Mesendoderm (in vitro differentiated cells): ENCODE measurements around the gene ATRN.

Source experiments
- DNase-seq: peaks from one replicate; pipeline ENCODE4 v3.0.0; 2013
- H2AK5ac ChIP-seq: 2 replicates; pipeline ENCODE4 v1.6.1; 2013; ENCODE audit warnings: low read length, inconsistent platforms
- H2BK120ac ChIP-seq: 2 replicates; pipeline ENCODE4 v1.6.1; 2013; ENCODE audit warnings: low read depth, mild to moderate bottlenecking, low read length, moderate library complexity, mixed read lengths
- H2BK15ac ChIP-seq: replicated peaks from 2 replicates; pipeline ENCODE4 v1.6.1; 2013; ENCODE audit warnings: low read depth, mild to moderate bottlenecking, moderate library complexity
- H2BK5ac ChIP-seq: 2 replicates; pipeline ENCODE4 v1.6.1; 2013; ENCODE audit warnings: low read length, inconsistent platforms
- H3K18ac ChIP-seq: 2 replicates; pipeline ENCODE4 v1.6.1; 2013; ENCODE audit warnings: mild to moderate bottlenecking, low read length, mixed read lengths
- H3K23ac ChIP-seq: one replicate; pipeline ENCODE4 v1.6.1; 2013; ENCODE audit warnings: low read length
- H3K27ac ChIP-seq: 2 replicates; pipeline ENCODE4 v1.5.1; 2013; ENCODE audit warnings: low read depth, mild to moderate bottlenecking, inconsistent platforms, low read length, moderate library complexity
- H3K27me3 ChIP-seq: 2 replicates; pipeline ENCODE4 v1.6.1; 2013; ENCODE audit warnings: low read length, control low read depth, mild to moderate bottlenecking, inconsistent platforms; ENCODE audit not compliant: insufficient read depth, poor library complexity
- H3K36me3 ChIP-seq: 2 replicates; pipeline ENCODE4 v1.6.1; 2013; ENCODE audit warnings: low read length, inconsistent platforms; ENCODE audit not compliant: control insufficient read depth, insufficient read depth
- H3K4ac ChIP-seq: one replicate; pipeline ENCODE4 v1.6.1; 2013; ENCODE audit warnings: low read depth, mild to moderate bottlenecking, low read length, moderate library complexity
- H3K4me1 ChIP-seq: 2 replicates; pipeline ENCODE4 v1.6.1; 2013; ENCODE audit warnings: low read depth, low read length, inconsistent platforms; ENCODE audit not compliant: control insufficient read depth
- H3K4me2 ChIP-seq: 2 replicates; pipeline ENCODE4 v1.6.1; 2013; ENCODE audit warnings: low read length
- H3K4me3 ChIP-seq: 2 replicates; pipeline ENCODE4 v1.5.1; 2013; ENCODE audit warnings: mild to moderate bottlenecking, low read length
- H3K56ac ChIP-seq: one replicate; pipeline ENCODE4 v1.6.1; 2013; ENCODE audit warnings: low read length
- H3K79me1 ChIP-seq: 2 replicates; pipeline ENCODE4 v1.6.1; 2013; ENCODE audit warnings: low read length, inconsistent platforms
- H3K79me2 ChIP-seq: 2 replicates; pipeline ENCODE4 v1.6.1; 2013; ENCODE audit warnings: mild to moderate bottlenecking, low read length; ENCODE audit not compliant: control insufficient read depth, insufficient read depth
- H3K9ac ChIP-seq: 2 replicates; pipeline ENCODE4 v1.6.1; 2013; ENCODE audit warnings: low read length, inconsistent platforms
- H4K5ac ChIP-seq: one replicate; pipeline ENCODE4 v1.6.1; 2013; ENCODE audit warnings: low read length
- H4K8ac ChIP-seq: one replicate; pipeline ENCODE4 v1.6.1; 2013; ENCODE audit warnings: low read depth, mild to moderate bottlenecking, control low read depth, low read length, moderate library complexity
- WGBS: extraction: QIAGEN DNeasy Blood & Tissue Kit; methylation state at CpG from one replicate; pipeline ENCODE4 v1.1.7; 2013; ENCODE audit warnings: low lambda C conversion rate, missing lambda C conversion rate; ENCODE audit not compliant: insufficient coverage; ENCODE audit errors: extremely low coverage; 5-methylcytosine and 5-hydroxymethylcytosine counted together

ATRN gene

GRCh38 chr20:3661060-3661813 lies 190.4 kb downstream of the ATRN start:
- no peak overlapping the region for H3K9ac ChIP-seq
- no peak overlapping the region for H2BK15ac ChIP-seq
- H4K5ac ChIP-seq, result no peak overlapping the region
- DNase-seq, result no peak
- H2AK5ac ChIP-seq, result no peak overlapping the region
- H3K36me3 ChIP-seq, result no peaks in the 10 kb centered on the region
- WGBS, result no CpG with 5 or more reads among the region's 60 CpGs
- H3K4me3 ChIP-seq, result no peak overlapping the region
- H3K79me2 ChIP-seq, result no peaks in the 10 kb centered on the region
- H2BK5ac ChIP-seq, result no peak overlapping the region
- no peak overlapping the region for H3K27ac ChIP-seq
- no peaks in the 10 kb centered on the region for H3K79me1 ChIP-seq
- H3K4me1 ChIP-seq, result no peaks in the 10 kb centered on the region
- H3K4me2 ChIP-seq, result no peak overlapping the region
- H3K18ac ChIP-seq, result no peak overlapping the region
- no peak overlapping the region for H3K23ac ChIP-seq
- H3K27me3 ChIP-seq, result no peaks in the 10 kb centered on the region
- no peak overlapping the region for H3K56ac ChIP-seq
- no peak overlapping the region for H4K8ac ChIP-seq
- no peak overlapping the region for H2BK120ac ChIP-seq
- H3K4ac ChIP-seq, result no peak overlapping the region

GRCh38 chr20:3661814-3662665 lies 191.2 kb downstream of the ATRN start:
- no peak overlapping the region for H3K9ac ChIP-seq
- H3K4me2 ChIP-seq, result no peak overlapping the region
- no peak for DNase-seq
- H3K27me3 ChIP-seq, result no peaks in the 10 kb centered on the region
- H2BK5ac ChIP-seq, result no peak overlapping the region
- no peak overlapping the region for H4K5ac ChIP-seq
- no peak overlapping the region for H3K18ac ChIP-seq
- WGBS, result no CpG with 5 or more reads among the region's 12 CpGs
- no peak overlapping the region for H3K4ac ChIP-seq
- H3K4me3 ChIP-seq, result no peak overlapping the region
- H3K56ac ChIP-seq, result no peak overlapping the region
- H2AK5ac ChIP-seq, result no peak overlapping the region
- H4K8ac ChIP-seq, result no peak overlapping the region
- H2BK120ac ChIP-seq, result no peak overlapping the region
- no peaks in the 10 kb centered on the region for H3K79me2 ChIP-seq
- no peak overlapping the region for H3K27ac ChIP-seq
- no peak overlapping the region for H3K23ac ChIP-seq
- H3K36me3 ChIP-seq, result no peaks in the 10 kb centered on the region
- H3K79me1 ChIP-seq, result no peaks in the 10 kb centered on the region
- H3K4me1 ChIP-seq, result no peaks in the 10 kb centered on the region
- no peak overlapping the region for H2BK15ac ChIP-seq

- DNase-seq, result peak; percentile 28
- H3K23ac ChIP-seq, result peak within 1 kb of the TSS; percentile 45
- H3K27me3 ChIP-seq, result no peaks in the 10 kb centered on the region
- H3K4ac ChIP-seq, result no peak within 1 kb of the TSS
- H2BK5ac ChIP-seq, result no peak within 1 kb of the TSS
- H3K9ac ChIP-seq, result no peak within 1 kb of the TSS
- WGBS, result no CpG with 5 or more reads among the region's 19 CpGs
- no peak within 1 kb of the TSS for H2AK5ac ChIP-seq
- no peak within 1 kb of the TSS for H3K18ac ChIP-seq
- H3K36me3 ChIP-seq, result no peaks in the 10 kb centered on the region
- no peaks in the 10 kb centered on the region for H3K79me2 ChIP-seq
- H3K56ac ChIP-seq, result no peak within 1 kb of the TSS
- H3K79me1 ChIP-seq, result no peaks in the 10 kb centered on the region
- H2BK15ac ChIP-seq, result no peak within 1 kb of the TSS
- H3K4me2 ChIP-seq, result no peak within 1 kb of the TSS
- H3K4me1 ChIP-seq, result no peaks in the 10 kb centered on the region
- no peak within 1 kb of the TSS for H3K4me3 ChIP-seq
- no peak within 1 kb of the TSS for H3K27ac ChIP-seq
- H2BK120ac ChIP-seq, result no peak within 1 kb of the TSS
- no peak within 1 kb of the TSS for H4K5ac ChIP-seq
- no peak within 1 kb of the TSS for H4K8ac ChIP-seq
These were observed 192.3 kb downstream of the ATRN start, which contains the start of gene GFRA4 for GRCh38 chr20:3663031-3663701. Gene GFRA4 (minus strand): TSS chr20:3663399. CDS start chr20:3663399, 0 bp downstream.

GRCh38 chr20:3663858-3664257 lies 193.0 kb downstream of the ATRN start:
- H3K27me3 ChIP-seq, result no peaks in the 10 kb centered on the region
- no peak overlapping the region for H3K4me2 ChIP-seq
- no peak overlapping the region for H3K4me3 ChIP-seq
- H3K79me2 ChIP-seq, result no peaks in the 10 kb centered on the region
- H2BK120ac ChIP-seq, result no peak overlapping the region
- no peak overlapping the region for H3K56ac ChIP-seq
- no CpG with 5 or more reads among the region's 2 CpGs for WGBS
- H4K8ac ChIP-seq, result no peak overlapping the region
- no peak overlapping the region for H4K5ac ChIP-seq
- no peaks in the 10 kb centered on the region for H3K36me3 ChIP-seq
- H2BK15ac ChIP-seq, result no peak overlapping the region
- H3K4ac ChIP-seq, result no peak overlapping the region
- H3K4me1 ChIP-seq, result no peaks in the 10 kb centered on the region
- no peak overlapping the region for H3K23ac ChIP-seq
- H2BK5ac ChIP-seq, result no peak overlapping the region
- no peak overlapping the region for H3K9ac ChIP-seq
- no peak overlapping the region for H3K18ac ChIP-seq
- no peaks in the 10 kb centered on the region for H3K79me1 ChIP-seq
- no peak overlapping the region for H3K27ac ChIP-seq
- DNase-seq, result no peak
- H2AK5ac ChIP-seq, result no peak overlapping the region

GRCh38 chr20:3667434-3668037 lies 196.7 kb downstream of the ATRN start:
- Histone ChIP-seq H2BK5ac (no peak overlapping the region), H4K5ac (no peak overlapping the region), H4K8ac (no peak overlapping the region), H3K4ac (no peak overlapping the region), H3K36me3 (no peaks in the 10 kb centered on the region), H3K56ac (no peak overlapping the region), H2BK15ac (no peak overlapping the region), H3K27ac (no peak overlapping the region), H2BK120ac (no peak overlapping the region), H3K9ac (no peak overlapping the region), H3K27me3 (no peaks in the 10 kb centered on the region), H3K23ac (no peak overlapping the region), H3K79me1 (no peaks in the 10 kb centered on the region), H3K79me2 (no peaks in the 10 kb centered on the region), H3K4me1 (no peaks in the 10 kb centered on the region), H3K4me2 (no peak overlapping the region), H3K4me3 (no peak overlapping the region), H3K18ac (no peak overlapping the region), H2AK5ac (no peak overlapping the region)
- no CpG with 5 or more reads among the region's 8 CpGs for WGBS
- no peak for DNase-seq
